Activated CD4-positive, alpha-beta T cell treated with anti-CD3 and anti-CD28 coated beads, Interleukin-2, amount 50 U/mL, for 16 hours (primary cell): ENCODE measurements around the gene MAP4K2.
A peak's percentile ranks its signal among the peaks of the same experiment; 100 is the strongest.

Experiments
- DNase-seq: peaks from one replicate; pipeline ENCODE4 v3.0.0-alpha.2; 2020

MAP4K2 gene

GRCh38 chr11:64790205-64791095 lies 12.6 kb downstream of the MAP4K2 start:
- no peak for DNase-seq

- DNase-seq, result no peak
Observed at GRCh38 chr11:64789331-64790204, 13.4 kb downstream of the MAP4K2 start.

GRCh38 chr11:64788321-64789215 lies 14.4 kb downstream of the MAP4K2 start:
- no peak for DNase-seq

GRCh38 chr11:64787526-64788320 lies 15.3 kb downstream of the MAP4K2 start:
- DNase-seq, result peak; percentile 41

GRCh38 chr11:64786308-64786707 lies 16.7 kb downstream of the MAP4K2 start:
- no peak for DNase-seq

GRCh38 chr11:64784813-64785581 lies 18.0 kb downstream of the MAP4K2 start:
- DNase-seq, result no peak

- DNase-seq, result peak; percentile 100
Observed at GRCh38 chr11:64778473-64779298, 24.3 kb downstream of the MAP4K2 start, which contains the start of gene SF1. Gene SF1 (minus strand): TSS chr11:64778542. CDS start chr11:64778392, 150 bp downstream.

- no peak for DNase-seq
Observed at GRCh38 chr11:64778223-64778472, 24.9 kb downstream of the MAP4K2 start.

- DNase-seq, result peak; percentile 77
Observed at GRCh38 chr11:64777449-64778222, 25.4 kb downstream of the MAP4K2 start.

- no peak for DNase-seq
Observed at GRCh38 chr11:64776875-64777274, 26.1 kb downstream of the MAP4K2 start.

- no peak for DNase-seq
Observed at GRCh38 chr11:64776425-64776824, 26.6 kb downstream of the MAP4K2 start.

- DNase-seq, result no peak
Observed at GRCh38 chr11:64774144-64774543, 28.9 kb downstream of the MAP4K2 start.

GRCh38 chr11:64772303-64773018 lies 30.6 kb downstream of the MAP4K2 start:
- DNase-seq, result no peak

GRCh38 chr11:64771861-64772260 lies 31.2 kb downstream of the MAP4K2 start:
- DNase-seq, result no peak

- DNase-seq, result no peak
Observed at GRCh38 chr11:64770120-64770519, 32.9 kb downstream of the MAP4K2 start.

- no peak for DNase-seq
Observed at GRCh38 chr11:64769283-64769682, 33.7 kb downstream of the MAP4K2 start.

- DNase-seq, result no peak
Observed at GRCh38 chr11:64768300-64768694, 34.7 kb downstream of the MAP4K2 start.
